Mucosa of stomach (tissue), 1 donor: Measurements from ENCODE around the gene MASTL.

ENCODE experiments used
- H3K27me3 ChIP-seq: one replicate; pipeline ENCODE4 v1.7.0; 2013; ENCODE audit warnings: mild to moderate bottlenecking, low read length; ENCODE audit not compliant: control insufficient read depth, insufficient read depth
- H3K36me3 ChIP-seq: one replicate; pipeline ENCODE4 v1.7.0; 2013; ENCODE audit warnings: low read length; ENCODE audit not compliant: control insufficient read depth, insufficient read depth
- H3K4me1 ChIP-seq: one replicate; pipeline ENCODE4 v1.7.0; 2013; ENCODE audit warnings: mild to moderate bottlenecking, low read length; ENCODE audit not compliant: control insufficient read depth, insufficient read depth
- H3K4me3 ChIP-seq: one replicate; pipeline ENCODE4 v1.7.0; 2013; ENCODE audit warnings: low read length
- H3K9ac ChIP-seq: one replicate; pipeline ENCODE4 v1.7.0; 2013; ENCODE audit warnings: mild to moderate bottlenecking, low read length, moderate library complexity
- H3K9me3 ChIP-seq: one replicate; pipeline ENCODE4 v1.7.0; 2013; ENCODE audit warnings: mild to moderate bottlenecking, low read length, moderate library complexity; ENCODE audit not compliant: control insufficient read depth
- donor health status: Pancreatic carcinoma.

Gene MASTL

DNA sequence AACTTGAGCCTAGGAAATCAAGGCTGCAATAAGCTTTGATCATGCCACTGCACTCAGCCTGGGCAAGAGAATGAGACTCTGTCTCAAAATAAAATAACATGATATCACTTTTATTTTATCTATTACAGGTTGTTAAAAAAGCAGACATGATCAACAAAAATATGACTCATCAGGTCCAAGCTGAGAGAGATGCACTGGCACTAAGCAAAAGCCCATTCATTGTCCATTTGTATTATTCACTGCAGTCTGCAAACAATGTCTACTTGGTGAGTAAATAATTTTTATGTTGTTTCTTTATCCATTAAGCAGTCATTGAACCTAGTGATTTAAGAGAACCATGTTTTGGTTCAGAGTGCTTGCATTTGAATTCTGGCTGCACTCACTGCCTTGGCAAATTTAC, 3.3 kb downstream of the MASTL start:
- H3K9ac ChIP-seq = no peak overlapping the region
- H3K4me3 ChIP-seq = no peak overlapping the region
- H3K4me1 ChIP-seq = peaks cover 19% of the 10 kb centered on the region
- no peaks in the 10 kb centered on the region for H3K27me3 ChIP-seq
- H3K36me3 ChIP-seq = no peaks in the 10 kb centered on the region
- no peaks in the 10 kb centered on the region for H3K9me3 ChIP-seq

DNA sequence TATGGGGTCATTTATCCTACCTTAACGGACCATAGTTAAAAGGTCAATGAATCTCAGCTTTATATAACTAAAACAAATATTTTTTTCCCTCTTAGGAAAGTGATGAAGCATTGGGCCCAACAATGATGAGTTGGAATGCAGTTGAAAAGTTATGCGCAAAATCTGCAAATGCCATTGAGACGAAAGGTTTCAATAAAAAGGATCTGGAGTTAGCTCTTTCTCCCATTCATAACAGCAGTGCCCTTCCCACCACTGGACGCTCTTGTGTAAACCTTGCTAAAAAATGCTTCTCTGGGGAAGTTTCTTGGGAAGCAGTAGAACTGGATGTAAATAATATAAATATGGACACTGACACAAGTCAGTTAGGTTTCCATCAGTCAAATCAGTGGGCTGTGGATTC, 14.7 kb downstream of the MASTL start:
- Histone ChIP-seq H3K9me3 (no peaks in the 10 kb centered on the region), H3K4me3 (no peak overlapping the region), H3K4me1 (no peaks in the 10 kb centered on the region), H3K27me3 (no peaks in the 10 kb centered on the region), H3K36me3 (no peaks in the 10 kb centered on the region), H3K9ac (no peak overlapping the region)

DNA sequence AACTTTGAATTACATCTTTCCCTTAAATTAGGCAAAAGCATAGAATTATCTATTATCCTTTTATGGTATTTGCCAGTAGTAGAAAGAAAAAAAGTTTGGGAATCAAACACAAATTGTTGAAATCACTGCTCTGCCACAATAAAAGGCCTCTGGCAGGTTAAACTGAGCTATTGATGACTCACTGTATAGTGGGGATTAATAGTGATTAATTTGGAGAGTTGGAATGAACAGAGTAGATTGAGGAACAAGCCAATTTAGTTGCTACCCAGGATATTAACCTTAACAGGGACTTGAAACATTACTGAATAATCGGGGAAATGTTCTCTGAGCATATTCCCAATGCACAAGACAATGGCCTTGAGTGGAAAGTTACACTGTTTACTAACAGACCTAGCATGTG, 33.1 kb downstream of the MASTL start:
- Histone ChIP-seq H3K27me3 (no peaks in the 10 kb centered on the region), H3K36me3 (no peaks in the 10 kb centered on the region), H3K4me1 (no peaks in the 10 kb centered on the region), H3K4me3 (no peak overlapping the region), H3K9me3 (no peaks in the 10 kb centered on the region), H3K9ac (no peak overlapping the region)

DNA sequence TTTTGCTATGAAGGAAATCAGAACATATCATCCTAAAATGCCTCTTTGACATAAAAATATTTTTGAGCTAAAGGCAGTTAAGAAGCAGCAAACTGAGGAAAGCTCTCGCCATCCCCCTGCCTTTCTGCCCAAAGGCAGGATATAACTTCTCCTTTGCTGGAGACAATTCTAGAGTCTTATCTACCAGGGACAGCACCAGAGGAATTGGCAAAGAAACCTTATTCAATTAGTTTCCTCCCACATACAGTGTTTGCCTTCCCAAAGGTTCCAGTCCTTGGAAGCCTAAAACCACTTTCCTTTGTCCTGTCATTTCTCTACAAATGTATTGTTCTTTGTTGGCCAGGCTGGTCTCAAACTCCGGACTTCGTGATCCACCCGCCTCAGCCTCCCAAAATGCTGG, 33.7 kb downstream of the MASTL start:
- no peaks in the 10 kb centered on the region for H3K9me3 ChIP-seq
- no peak overlapping the region for H3K4me3 ChIP-seq
- no peaks in the 10 kb centered on the region for H3K4me1 ChIP-seq

DNA sequence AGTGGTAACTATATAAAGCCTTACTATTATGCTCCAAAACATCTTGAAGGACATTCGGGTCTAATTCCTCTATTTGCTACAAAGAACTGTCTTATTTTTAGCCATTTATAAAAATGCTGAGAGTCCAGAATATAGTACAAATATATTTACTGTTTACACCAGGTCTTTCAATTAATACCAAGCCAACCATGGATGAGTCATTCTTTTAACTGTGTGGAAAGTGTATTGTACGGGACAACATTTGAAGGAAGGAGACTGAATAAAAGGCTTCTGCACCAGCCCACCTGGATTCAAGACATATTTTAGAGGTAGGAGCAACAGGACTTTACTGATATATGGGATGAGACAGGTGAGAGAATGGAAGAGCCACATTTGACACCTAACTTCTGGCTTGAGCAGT, 35.4 kb downstream of the MASTL start:
- Histone ChIP-seq H3K4me1 (no peaks in the 10 kb centered on the region), H3K9ac (no peak overlapping the region), H3K27me3 (no peaks in the 10 kb centered on the region), H3K9me3 (no peaks in the 10 kb centered on the region), H3K4me3 (no peak overlapping the region), H3K36me3 (no peaks in the 10 kb centered on the region)

More for the DNA sequence above, 33.7 kb downstream of the MASTL start:
- H3K9ac ChIP-seq = no peak overlapping the region
- no peaks in the 10 kb centered on the region for H3K27me3 ChIP-seq
- no peaks in the 10 kb centered on the region for H3K36me3 ChIP-seq

DNA sequence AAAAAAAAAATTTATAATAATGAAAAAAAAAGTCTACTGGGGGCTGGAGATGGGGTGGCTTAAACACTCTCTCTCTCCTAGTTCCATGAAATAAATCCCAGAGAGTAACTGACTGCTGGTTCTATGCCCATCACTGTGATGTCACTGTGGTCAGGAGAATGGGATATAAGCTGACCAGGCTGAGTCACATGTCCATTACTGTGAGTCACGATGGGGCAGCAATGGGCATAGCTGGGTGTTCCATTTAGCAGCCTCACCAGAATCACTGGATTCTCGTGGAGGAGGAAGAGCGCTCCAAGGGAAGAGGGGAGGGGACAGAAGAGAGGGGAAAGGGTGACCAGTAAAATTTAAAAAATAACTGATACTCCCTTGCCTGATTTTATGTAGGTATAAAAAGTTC, 37.1 kb downstream of the MASTL start:
- H3K9ac ChIP-seq = no peak overlapping the region
- no peaks in the 10 kb centered on the region for H3K9me3 ChIP-seq
- H3K4me3 ChIP-seq = no peak overlapping the region
- no peaks in the 10 kb centered on the region for H3K4me1 ChIP-seq
- no peaks in the 10 kb centered on the region for H3K27me3 ChIP-seq
- no peaks in the 10 kb centered on the region for H3K36me3 ChIP-seq

DNA sequence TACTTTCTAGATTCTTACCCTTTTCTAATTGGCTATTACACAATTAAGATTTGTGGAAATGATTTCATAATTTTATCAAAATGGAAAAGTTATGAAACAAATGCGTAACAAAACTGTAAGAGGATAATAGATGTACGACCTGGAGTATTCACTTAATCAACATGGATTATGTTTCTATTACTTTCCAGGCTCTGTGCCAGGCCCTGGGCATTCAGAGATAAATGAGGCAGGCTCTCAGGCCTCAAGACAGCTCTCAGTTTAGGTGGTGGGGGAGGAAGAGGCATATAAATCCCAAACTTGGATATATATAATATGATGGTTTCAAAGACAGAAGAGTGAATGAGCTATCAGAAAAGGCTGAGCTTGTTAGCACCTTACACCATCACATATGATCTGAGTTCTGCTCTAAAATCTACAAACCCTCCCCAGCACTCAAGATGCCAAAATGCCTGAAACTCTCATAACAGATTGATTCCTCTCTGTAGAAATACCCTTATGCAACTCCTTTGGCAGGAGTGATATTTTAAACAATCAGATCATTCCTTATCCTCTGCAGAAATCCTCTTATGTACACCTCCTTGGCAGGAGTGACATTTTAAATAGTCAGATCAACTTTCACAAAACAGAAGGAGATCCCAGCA, 42.9 kb downstream of the MASTL start:
- Histone ChIP-seq H3K36me3 (no peaks in the 10 kb centered on the region), H3K9ac (no peak overlapping the region), H3K4me1 (no peaks in the 10 kb centered on the region), H3K9me3 (no peaks in the 10 kb centered on the region), H3K4me3 (no peak overlapping the region), H3K27me3 (no peaks in the 10 kb centered on the region)

DNA sequence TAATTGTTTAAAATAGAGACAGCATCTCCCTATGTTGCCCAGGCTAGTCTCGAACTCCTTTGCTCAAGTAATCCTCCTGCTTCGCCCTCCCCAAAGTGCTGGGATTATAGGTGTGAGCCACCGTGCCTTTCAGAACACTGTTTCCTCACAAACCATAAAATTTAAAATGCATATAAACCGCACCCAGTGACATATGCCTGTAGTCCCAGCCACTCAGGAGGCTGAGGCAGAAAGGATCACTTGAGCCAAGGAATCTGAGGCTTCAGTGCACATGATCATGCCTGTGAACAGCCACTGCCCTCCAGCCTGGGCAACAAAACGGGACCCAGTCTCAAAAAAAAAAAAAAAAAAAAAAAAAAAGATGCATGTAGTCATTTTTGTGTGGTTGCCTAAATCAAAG, 48.7 kb downstream of the MASTL start:
- no peak overlapping the region for H3K9ac ChIP-seq
- no peaks in the 10 kb centered on the region for H3K4me1 ChIP-seq
- H3K27me3 ChIP-seq = no peaks in the 10 kb centered on the region
- H3K36me3 ChIP-seq = no peaks in the 10 kb centered on the region
- H3K9me3 ChIP-seq = no peaks in the 10 kb centered on the region
- no peak overlapping the region for H3K4me3 ChIP-seq

DNA sequence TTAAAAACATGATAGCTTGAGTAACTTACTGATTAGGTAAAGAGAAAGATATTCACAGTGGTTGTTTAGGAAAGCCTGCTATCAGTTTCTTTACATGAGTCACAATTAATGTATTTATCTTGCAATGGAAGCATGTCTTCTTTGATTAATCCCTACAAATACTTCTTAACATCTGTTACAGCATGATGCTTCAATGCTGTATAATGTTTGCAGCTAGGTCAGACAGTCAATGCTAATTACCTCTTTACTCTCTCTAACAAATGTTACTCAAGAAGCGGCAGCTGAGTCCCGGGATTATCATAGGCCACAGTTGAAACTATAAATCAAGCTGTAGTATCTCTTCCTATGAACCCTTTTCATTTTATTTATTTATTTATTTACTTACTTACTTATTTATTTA, 52.2 kb downstream of the MASTL start:
- Histone ChIP-seq H3K27me3 (no peaks in the 10 kb centered on the region), H3K4me3 (no peak overlapping the region), H3K9ac (no peak overlapping the region), H3K9me3 (no peaks in the 10 kb centered on the region), H3K36me3 (peaks cover 10% of the 10 kb centered on the region), H3K4me1 (no peaks in the 10 kb centered on the region)

DNA sequence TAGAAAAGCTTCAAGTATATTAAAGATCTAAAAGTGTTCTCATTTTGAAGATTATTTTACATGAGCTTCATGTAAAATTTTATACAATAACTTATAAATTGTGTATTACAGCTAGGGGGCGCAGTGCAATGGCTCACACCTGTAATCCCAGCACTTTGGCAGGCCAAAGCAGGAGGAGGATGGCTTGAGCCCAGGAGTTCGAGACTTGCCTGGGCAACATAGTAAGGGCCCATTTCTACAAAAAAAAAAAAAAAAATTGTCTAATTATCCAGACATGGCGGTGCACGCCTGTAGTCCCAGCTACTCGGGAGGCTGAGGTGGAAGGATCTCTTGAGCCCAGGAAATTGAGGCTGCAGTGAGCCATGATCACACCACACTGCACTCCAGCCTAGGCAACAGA, 68.8 kb downstream of the MASTL start:
- H3K4me3 ChIP-seq = no peak overlapping the region
- H3K9ac ChIP-seq = no peak overlapping the region
- H3K9me3 ChIP-seq = no peaks in the 10 kb centered on the region
- H3K27me3 ChIP-seq = no peaks in the 10 kb centered on the region
- no peaks in the 10 kb centered on the region for H3K4me1 ChIP-seq
- no peaks in the 10 kb centered on the region for H3K36me3 ChIP-seq

DNA sequence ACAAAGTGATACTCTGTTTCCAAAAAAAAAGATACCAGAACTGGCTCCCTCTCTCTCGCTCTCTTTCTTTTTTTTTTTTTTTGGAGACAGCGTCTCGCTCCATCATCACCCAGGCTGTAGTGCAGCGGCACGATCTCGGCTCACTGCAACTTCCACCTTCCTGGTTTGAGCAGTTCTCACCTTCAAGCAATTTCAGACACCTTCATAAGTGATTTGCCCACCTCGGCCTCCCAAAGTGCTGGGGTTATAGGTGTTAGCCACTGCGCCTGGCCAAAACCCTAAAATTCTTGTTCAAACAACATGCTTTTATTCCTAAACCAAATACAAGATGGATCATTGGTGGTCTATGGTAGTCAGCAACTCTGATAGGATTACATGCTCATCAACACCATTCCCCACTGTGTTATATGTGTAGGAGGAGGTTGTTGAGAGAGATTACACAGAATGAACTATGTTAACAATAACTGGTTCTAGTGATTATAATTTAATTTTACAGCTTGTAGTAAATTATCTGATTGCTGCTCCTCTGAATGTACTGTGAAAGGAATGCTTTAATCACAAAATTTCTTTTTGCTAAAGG, 69.9 kb downstream of the MASTL start:
- H3K36me3 ChIP-seq = no peaks in the 10 kb centered on the region

DNA sequence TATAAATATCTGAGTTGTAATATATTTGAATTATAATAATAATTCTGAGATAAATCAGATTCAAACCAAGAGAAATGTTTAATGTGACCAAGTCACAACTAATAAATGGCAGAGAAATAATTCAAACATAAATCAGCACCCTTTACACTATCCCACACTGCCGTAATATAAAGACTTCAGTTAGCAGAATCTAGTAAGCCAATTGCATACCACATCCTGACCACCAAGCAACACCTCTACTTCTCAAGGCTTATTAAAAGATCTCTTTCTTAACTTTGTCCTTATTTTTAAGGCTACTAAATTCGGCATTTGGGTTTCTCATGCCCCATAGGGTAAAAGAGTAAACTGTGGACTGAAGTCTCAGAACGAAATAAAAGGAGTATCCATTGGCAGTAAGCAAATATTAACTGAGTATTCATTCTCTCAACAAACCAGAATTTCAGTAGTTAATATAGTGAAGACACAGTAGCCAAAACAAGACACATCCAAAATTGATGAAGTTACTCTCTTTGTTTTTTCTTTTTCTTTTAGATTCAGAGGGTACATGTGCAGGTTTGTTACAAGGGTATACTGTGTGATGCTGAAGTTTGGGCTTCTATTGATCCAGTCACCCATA, 70.6 kb downstream of the MASTL start:
- Histone ChIP-seq H3K27me3 (no peaks in the 10 kb centered on the region), H3K9ac (no peak overlapping the region), H3K4me3 (no peak overlapping the region), H3K4me1 (no peaks in the 10 kb centered on the region), H3K36me3 (no peaks in the 10 kb centered on the region), H3K9me3 (no peaks in the 10 kb centered on the region)

More for the DNA sequence above, 69.9 kb downstream of the MASTL start:
- Histone ChIP-seq H3K27me3 (no peaks in the 10 kb centered on the region), H3K9me3 (no peaks in the 10 kb centered on the region), H3K4me3 (no peak overlapping the region), H3K4me1 (no peaks in the 10 kb centered on the region), H3K9ac (no peak overlapping the region)
